Left kidney (tissue), 2 donors: Measurements from ENCODE around the gene LONRF3. TPM values are rescaled to one million over a fixed set of nuclear protein-coding genes. Genes with fewer than 3 reads are reported as not detected.

Experiments
- DNase-seq: peaks from one replicate; pipeline ENCODE4 v3.0.0-alpha.2; 2013
- polyA plus RNA-seq: library from polyadenylated mRNA; unstranded; fragments of 120-200 nt; gene quantifications from one replicate; pipeline ENCODE4 v1.2.1, GENCODE V29; 2013; ENCODE audit not compliant: insufficient read length

The LONRF3 gene
- polyA plus RNA-seq, 1 donor: 0.85 TPM

DNA sequence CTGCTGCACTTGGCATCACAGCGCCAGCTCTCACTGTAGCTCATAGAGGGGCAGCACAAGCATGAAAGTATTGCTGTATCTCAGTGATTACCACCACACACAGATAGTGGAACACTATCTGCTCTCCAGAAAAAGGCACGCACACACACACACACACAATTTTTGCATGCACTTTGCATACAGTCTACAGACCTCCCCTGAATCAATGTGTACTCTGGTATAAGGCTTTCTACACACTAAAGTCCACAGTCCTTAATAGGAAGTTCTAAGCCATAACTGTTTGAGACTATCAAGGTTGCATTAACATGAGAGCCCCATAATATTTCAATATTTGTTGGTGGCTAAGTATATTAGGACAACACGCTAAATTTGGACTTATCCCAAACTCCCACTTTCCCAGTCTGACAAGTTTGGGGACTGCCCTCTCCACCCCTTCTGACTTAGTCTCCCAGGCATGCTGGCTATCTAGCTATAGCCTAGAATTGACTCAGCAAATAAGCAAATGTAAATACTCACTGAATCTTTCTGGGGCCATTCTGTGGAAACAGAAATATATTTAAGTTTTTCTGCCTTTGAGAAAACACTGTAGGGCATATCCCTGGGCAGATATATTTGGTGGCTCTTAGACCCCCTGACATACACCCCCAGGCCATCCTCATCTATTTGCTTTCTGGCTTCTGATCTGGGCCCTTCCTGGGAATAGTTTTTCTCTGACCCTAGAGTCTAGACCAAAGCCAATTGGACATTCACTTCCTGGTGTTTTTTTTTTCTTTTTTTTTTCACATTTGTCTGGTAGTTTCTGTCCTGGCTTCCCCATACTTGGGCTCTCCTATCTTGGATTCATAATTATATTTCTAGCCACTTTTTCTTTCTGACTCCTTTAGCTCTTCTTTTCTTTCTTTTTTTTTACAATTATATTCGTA lies 62.0 kb downstream of the LONRF3 start:
- DNase-seq: no peak

DNA sequence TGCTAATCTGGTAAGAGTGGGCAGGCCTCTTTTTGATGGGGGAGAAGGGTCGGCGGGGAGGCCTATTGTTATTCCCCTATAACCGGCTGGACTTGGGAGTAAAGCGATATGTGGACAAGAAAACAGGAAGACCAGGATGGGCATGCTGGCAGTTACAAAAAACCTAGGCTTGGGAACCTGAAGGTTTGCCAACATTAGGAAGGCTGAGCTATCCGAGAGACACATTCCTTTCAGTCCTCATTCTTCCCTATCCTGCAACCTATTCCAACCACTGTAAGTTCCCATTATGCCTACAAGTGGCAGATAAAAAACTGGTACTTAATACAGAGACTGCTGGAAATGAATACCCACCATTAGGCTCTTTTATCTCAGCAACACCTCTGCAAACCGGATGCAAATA lies 66.0 kb downstream of the LONRF3 start:
- no peak for DNase-seq

- DNase-seq: peak; percentile 7
Observed at GRCh38 chrX:119041175-119041574, 66.8 kb downstream of the LONRF3 start.

DNA sequence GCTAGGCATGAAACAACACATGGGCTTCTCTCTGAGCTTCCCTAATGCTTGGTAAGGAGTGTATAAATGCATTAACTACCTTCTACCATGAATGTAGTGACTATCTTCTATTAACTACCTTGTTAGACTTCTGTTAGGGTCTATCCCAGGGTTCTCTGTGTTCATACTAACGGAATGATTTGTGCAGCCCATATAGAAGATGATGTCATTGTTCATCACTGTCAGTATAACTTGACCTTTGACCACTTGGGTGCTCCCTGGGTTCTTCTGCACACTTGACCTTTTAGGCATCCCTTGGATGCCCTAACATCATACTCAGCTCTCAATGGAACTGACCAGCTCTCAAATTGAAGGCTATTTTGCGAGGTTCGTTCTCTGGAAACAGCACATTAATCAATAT lies 67.6 kb downstream of the LONRF3 start:
- DNase-seq: no peak

DNA sequence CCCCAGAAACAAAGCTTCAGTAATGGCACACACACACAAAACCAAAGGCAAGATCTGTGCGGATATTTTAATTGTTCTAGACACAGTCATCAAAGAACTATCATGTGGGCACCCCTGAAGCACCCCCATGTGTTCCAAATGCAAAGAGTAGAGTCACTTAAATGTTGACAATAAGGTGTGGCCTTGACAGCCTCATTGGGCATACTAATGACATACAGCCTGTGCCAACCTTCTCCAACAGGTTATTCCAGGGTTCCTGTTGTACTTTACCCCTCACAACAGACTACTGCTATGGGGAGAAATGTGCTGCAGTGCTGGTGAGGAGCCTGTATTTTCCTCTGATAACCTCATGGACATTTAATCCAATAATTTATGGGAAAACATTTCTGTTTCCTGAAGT lies 68.6 kb downstream of the LONRF3 start:
- no peak for DNase-seq

DNA sequence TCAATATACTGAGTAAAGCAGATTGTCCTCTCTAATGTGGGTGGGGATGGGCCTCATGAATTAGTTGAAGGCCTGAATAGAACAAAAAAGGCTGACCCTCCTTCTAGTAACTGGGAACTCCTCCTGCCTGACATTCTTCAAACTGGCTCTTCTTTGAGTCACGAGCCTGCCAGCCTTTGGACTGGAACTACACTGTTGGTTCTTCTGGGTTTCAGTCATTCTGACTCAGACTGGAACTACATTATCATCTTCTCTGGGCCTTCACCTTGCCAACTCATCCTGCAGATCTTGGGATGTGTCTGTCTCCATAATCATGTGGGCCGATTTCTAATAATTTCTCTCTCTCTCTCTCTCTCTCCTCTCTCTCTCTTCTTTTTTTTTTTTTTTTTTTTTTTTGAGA lies 71.5 kb downstream of the LONRF3 start:
- DNase-seq: no peak

DNA sequence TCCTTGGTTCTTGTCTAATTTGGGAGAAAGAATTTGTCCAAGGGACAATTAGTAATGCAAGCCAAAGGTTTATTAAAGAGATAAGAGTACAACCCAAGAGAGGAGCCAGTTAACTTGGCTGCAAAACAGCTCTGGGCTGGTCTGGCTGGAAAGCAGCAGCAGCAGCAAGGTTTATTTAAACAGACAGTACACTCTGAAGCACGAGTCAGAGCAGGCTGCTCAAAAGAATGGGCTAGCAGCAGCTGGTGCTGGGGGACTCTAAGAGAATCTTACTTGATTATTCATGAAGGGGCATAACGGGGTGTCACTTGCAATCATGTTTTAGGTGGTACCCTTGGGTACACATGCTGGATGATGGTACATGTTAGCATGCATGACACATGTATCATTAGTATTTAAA lies 81.3 kb downstream of the LONRF3 start:
- DNase-seq: no peak

DNA sequence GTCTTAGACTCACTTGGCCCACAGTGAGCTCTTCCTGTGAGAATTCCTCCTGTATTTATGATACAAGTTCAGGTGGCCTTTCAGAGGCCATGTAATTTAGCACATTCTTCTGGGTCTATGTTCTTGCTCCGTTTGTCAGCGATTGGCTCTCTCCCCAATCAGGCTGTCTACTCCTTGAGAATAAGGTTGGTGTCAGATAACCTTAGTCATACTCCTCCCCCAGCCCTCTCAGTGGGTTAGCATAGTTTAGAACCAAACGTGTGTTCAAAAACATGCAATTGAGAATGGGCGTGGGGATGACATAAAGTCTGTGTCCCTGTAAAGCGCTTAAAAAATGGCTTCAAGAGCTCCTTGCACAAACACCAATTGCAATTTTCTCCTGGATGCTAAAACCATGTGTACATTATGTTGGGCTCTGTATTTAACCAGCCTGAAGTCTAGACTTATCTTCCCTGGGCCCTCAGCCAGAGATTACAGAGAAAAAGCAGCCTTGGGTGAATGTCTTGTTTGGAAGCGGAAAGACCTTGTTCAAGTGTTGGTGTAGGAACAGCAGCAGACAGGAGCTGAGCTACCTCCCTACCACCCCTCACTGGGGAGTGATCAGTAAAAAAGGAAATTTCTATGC lies 88.4 kb downstream of the LONRF3 start:
- DNase-seq: no peak

DNA sequence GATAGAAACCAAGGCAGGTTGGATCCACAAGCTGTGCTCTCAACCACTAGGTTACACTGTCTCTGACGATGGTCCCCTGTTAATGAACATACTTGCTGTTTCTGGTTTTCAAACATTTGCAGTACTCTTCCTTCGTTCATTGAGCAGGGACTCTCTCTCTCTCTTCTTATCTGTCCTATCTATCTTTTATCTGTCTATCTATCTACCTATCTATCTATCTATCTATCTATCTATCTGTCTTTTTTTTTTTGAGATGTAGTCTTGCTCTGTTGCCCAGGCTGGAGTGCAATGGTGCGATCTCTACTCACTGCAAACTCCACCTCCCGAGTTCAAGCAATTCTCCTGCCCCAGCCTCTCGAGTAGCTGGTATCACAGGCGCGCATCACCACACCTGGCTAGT lies 89.0 kb downstream of the LONRF3 start:
- DNase-seq: no peak

DNA sequence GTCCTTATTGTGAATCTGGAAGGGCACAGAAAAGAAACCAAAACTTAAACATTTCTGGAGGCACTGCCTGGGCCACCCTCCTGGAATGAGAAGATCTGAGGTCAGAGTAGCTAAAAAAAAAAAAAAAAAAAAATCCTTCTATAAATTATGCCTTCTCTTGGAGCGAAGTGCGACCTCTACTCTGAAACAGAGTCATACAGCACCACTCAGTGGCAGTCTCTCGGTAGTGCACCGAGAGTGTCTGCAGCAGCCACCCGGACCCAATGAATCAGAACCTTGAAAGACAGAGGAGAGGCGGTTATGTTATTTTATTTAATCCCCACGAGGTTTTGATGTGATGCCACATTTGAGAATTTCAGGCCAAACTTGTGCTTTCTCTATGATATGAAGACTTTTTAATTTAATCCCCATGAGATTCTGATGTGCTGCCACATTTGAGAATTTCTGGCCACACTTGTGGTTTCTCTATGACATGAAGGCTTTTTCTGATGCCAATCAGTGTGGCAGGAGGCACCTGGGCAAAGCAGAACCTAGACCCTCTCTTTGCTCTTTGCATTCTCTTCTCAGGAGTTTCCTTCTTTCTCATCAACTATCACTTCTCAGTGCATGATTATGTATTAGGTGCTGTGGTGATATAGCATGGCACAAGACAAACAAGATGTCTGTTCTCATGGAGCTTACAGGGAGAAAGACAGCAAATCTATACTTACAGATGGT lies 92.8 kb downstream of the LONRF3 start:
- peak; percentile 37 for DNase-seq

Other genes with a start within 250 kb of the LONRF3 start
- 58.9 TPM for gene IL13RA1, start 247.0 kb upstream of the LONRF3 start, polyA plus RNA-seq
- gene ZCCHC12, start 150.8 kb upstream of the LONRF3 start, polyA plus RNA-seq: 0.70 TPM
- not detected for gene CT47C1, start 98.4 kb downstream of the LONRF3 start, polyA plus RNA-seq
- gene KIAA1210, start 153.2 kb downstream of the LONRF3 start, polyA plus RNA-seq: 1.5 TPM